Omental fat pad (tissue), 4 donors: ENCODE data around the gene CD7. TPM values are rescaled to one million over a fixed set of nuclear protein-coding genes. Genes with fewer than 3 reads are reported as not detected.
A peak's percentile ranks its signal among the peaks of the same experiment; 100 is the strongest.

Source experiments
- ATAC-seq: fragments of 150-250 bp; one replicate; pipeline ENCODE4 v1.9.1; 2016; ENCODE audit warnings: mild to moderate bottlenecking, moderate library complexity; ENCODE audit not compliant: low FRiP score
- DNase-seq: peaks from one replicate; pipeline ENCODE4 v3.0.0-alpha.2; 2019; ENCODE audit warnings: low spot score
- CTCF ChIP-seq, 3 donors: fragments of 450-650 bp; IDR thresholded peaks; one replicate each; pipeline ENCODE4 v1.5.1; 2016 to 2017; ENCODE audit warnings: antibody characterized with exemption in 3 of 3, mild to moderate bottlenecking in 3 of 3, moderate library complexity in 2 of 3
- total RNA-seq, 4 donors: library from RNA; depleted of rRNA; stranded (reverse); fragments of >200 nt; gene quantifications; one replicate each; pipeline ENCODE4 v1.1.0, GENCODE V29; 2016

The CD7 gene
- total RNA-seq, 4 donors from 2014 or later, result 1.6 to 8.4 (median 4.2) TPM

- ATAC-seq (no peak), DNase-seq (no peak)
- TF ChIP-seq CTCF (IDR thresholded peaks at IDR 0.05), result no peak
Measured at GRCh38 chr17:82271401-82271800, 46.0 kb downstream of the CD7 start.

GRCh38 chr17:82270651-82271050, 46.8 kb downstream of the CD7 start:
- ATAC-seq (no peak), DNase-seq (no peak)
- TF ChIP-seq CTCF (IDR thresholded peaks at IDR 0.05), result no peak

- ATAC-seq, result no peak
- no peak for TF ChIP-seq CTCF (IDR thresholded peaks at IDR 0.05)
Measured at GRCh38 chr17:82269882-82270500, 47.4 kb downstream of the CD7 start.

GRCh38 chr17:82269138-82269881, 48.1 kb downstream of the CD7 start:
- no peak for TF ChIP-seq CTCF (IDR thresholded peaks at IDR 0.05)
- no peak for DNase-seq
- ATAC-seq, result no peak

More at GRCh38 chr17:82269882-82270500, 47.4 kb downstream of the CD7 start:
- DNase-seq, result no peak

- ATAC-seq, result peak; percentile 96
- peak; percentile 77 for DNase-seq
- no peak for TF ChIP-seq CTCF (IDR thresholded peaks at IDR 0.05)
Measured at GRCh38 chr17:82267575-82268379, 49.6 kb downstream of the CD7 start.

- DNase-seq (no peak), ATAC-seq (no peak)
- TF ChIP-seq CTCF (IDR thresholded peaks at IDR 0.05), result no peak
Measured at GRCh38 chr17:82266142-82266541, 51.3 kb downstream of the CD7 start.

Other genes with a start within 250 kb of the CD7 start
- gene FASN, start 219.4 kb downstream of the CD7 start, total RNA-seq, result 1,000 to 10,000 TPM in 1 of 4 donors, 100 to 1,000 TPM in 3; 313 to 1,522 (median 467) TPM
- gene CCDC57, start 104.8 kb downstream of the CD7 start, total RNA-seq, result 10 to 100 TPM; 14.8 to 32.0 (median 21.9) TPM
- gene SLC16A3, start 88.6 kb downstream of the CD7 start, total RNA-seq, result 10 to 100 TPM; 25.1 to 68.0 (median 27.5) TPM
- 100 to 1,000 TPM in 2 of 4 donors, 10 to 100 TPM in 2; 54.7 to 117 (median 98.4) TPM for gene CSNK1D, start 43.9 kb downstream of the CD7 start, total RNA-seq
- 10 to 100 TPM; 19.8 to 35.5 (median 30.7) TPM for gene SECTM1, start 16.2 kb upstream of the CD7 start, total RNA-seq
- gene TEX19, start 41.6 kb upstream of the CD7 start, total RNA-seq, result not detected
- not detected for gene UTS2R, start 54.2 kb upstream of the CD7 start, total RNA-seq
- 10 to 100 TPM; 29.1 to 66.4 (median 47.3) TPM for gene HEXD, start 100.7 kb upstream of the CD7 start, total RNA-seq
- 10 to 100 TPM; 22.9 to 31.6 (median 28.6) TPM for gene OGFOD3, start 101.0 kb upstream of the CD7 start, total RNA-seq
- 10 to 100 TPM; 43.8 to 74.6 (median 68.4) TPM for gene CYBC1, start 133.1 kb upstream of the CD7 start, total RNA-seq
- 10 to 100 TPM; 31.8 to 48.7 (median 35.7) TPM for gene NARF, start 141.1 kb upstream of the CD7 start, total RNA-seq
- 10 to 100 TPM; 35.8 to 61.0 (median 38.4) TPM for gene FOXK2, start 202.1 kb upstream of the CD7 start, total RNA-seq